MCF 10A (cell line): ENCODE measurements around the gene GPR39. TPM values are rescaled to one million over a fixed set of nuclear protein-coding genes. Genes with fewer than 3 reads are reported as not detected.

ENCODE experiments used
- BruUV-seq: library from RNA; stranded (reverse); fragments of 400-500 nt; replicated peaks from 2 replicates; lab custom pipeline; 2021; lab: Mats Ljungman, UMichigan
- CTCF ChIA-PET: fragments of 300-600 bp; sonication (Branson Sonifier 250); formaldehyde crosslinking; extraction: SDS; loops from one replicate; lab custom pipeline; 2021; ENCODE audit warnings: antibody characterized with exemption, inconsistent platforms; lab: Yijun Ruan, JAX
- POLR2A ChIA-PET: fragments of 300-600, 350-650 bp; sonication (Branson Sonifier 250); formaldehyde crosslinking; extraction: SDS; loops from one replicate; lab custom pipeline; 2020; ENCODE audit warnings: antibody characterized with exemption, inconsistent platforms; lab: Yijun Ruan, JAX
- DNase-seq: peaks from one replicate; pipeline ENCODE4 v3.0.0-alpha.2; 2018; ENCODE audit not compliant: unreplicated experiment
- H3K27ac Mint-ChIP-seq: one replicate; pipeline ENCODE4 v1.8.0; 2022; ENCODE audit warnings: mild to moderate bottlenecking, low read depth, mixed read lengths; ENCODE audit not compliant: unreplicated experiment
- H3K27me3 Mint-ChIP-seq: one replicate; pipeline ENCODE4 v1.8.0; 2022; ENCODE audit warnings: mixed read lengths; ENCODE audit not compliant: insufficient read depth, unreplicated experiment
- H3K36me3 Mint-ChIP-seq: one replicate; pipeline ENCODE4 v1.8.0; 2022; ENCODE audit warnings: mild to moderate bottlenecking, moderate library complexity, mixed read lengths; ENCODE audit not compliant: insufficient read depth, unreplicated experiment
- H3K4me1 Mint-ChIP-seq: one replicate; pipeline ENCODE4 v1.8.0; 2022; ENCODE audit warnings: mixed read lengths; ENCODE audit not compliant: insufficient read depth, unreplicated experiment
- H3K4me3 Mint-ChIP-seq: one replicate; pipeline ENCODE4 v1.8.0; 2022; ENCODE audit warnings: mild to moderate bottlenecking, moderate library complexity, mixed read lengths; ENCODE audit not compliant: unreplicated experiment
- H3K9me3 Mint-ChIP-seq: one replicate; pipeline ENCODE4 v1.8.0; 2022; ENCODE audit warnings: mixed read lengths; ENCODE audit not compliant: unreplicated experiment
- CTCF ChIP-seq: fragments of 200-600 bp; IDR thresholded peaks from one replicate; pipeline ENCODE4 v1.8.0; 2022; ENCODE audit warnings: antibody characterized with exemption, mild to moderate bottlenecking; ENCODE audit not compliant: unreplicated experiment
- intact Hi-C: fragments of 100-400 bp; cut with micrococcal nuclease; formaldehyde crosslinking; loops from 2 replicates; pipeline ENCODE4 v1.14.1; 2022
- total RNA-seq: library from RNA; stranded (reverse); gene quantifications from 2 replicates; pipeline ENCODE4 v1.2.3, GENCODE V29; 2022

GPR39 gene
- total RNA-seq, 1 experiment from 2014 or later, result 7.2 TPM

- no peaks in the 10 kb centered on the region for H3K9me3 Mint-ChIP-seq
- peaks cover under 1% of the 10 kb centered on the region for H3K36me3 Mint-ChIP-seq
- ChIA-PET POLR2A (no interaction called here), CTCF (interaction anchor here (1.4 kb wide), 1 partner anchor 19 kb away, joined by 4 read pairs; no protein-coding TSS in a partner anchor)
- no peak for TF ChIP-seq CTCF
- H3K4me1 Mint-ChIP-seq, result no peaks in the 10 kb centered on the region
- intact Hi-C loops, result no loop called here
- no TSS peak for BruUV-seq
- H3K27ac Mint-ChIP-seq, result no peak overlapping the region
- no peaks in the 10 kb centered on the region for H3K27me3 Mint-ChIP-seq
- DNase-seq, result no peak
- no peak overlapping the region for H3K4me3 Mint-ChIP-seq
These were observed 149.8 kb downstream of the GPR39 start for GRCh38 chr2:132566379-132566778.

- no peak for TF ChIP-seq CTCF
- intact Hi-C loops, result no loop called here
- no peaks in the 10 kb centered on the region for H3K9me3 Mint-ChIP-seq
- CTCF ChIA-PET, result interaction anchor here (0.6 to 1.4 kb wide), 2 partner anchors 18 to 20 kb away, joined by 3 to 4 read pairs; no protein-coding TSS in a partner anchor
- no peak overlapping the region for H3K4me3 Mint-ChIP-seq
- H3K4me1 Mint-ChIP-seq, result no peaks in the 10 kb centered on the region
- POLR2A ChIA-PET, result no interaction called here
- BruUV-seq, result no TSS peak
- no peaks in the 10 kb centered on the region for H3K27me3 Mint-ChIP-seq
- no peak overlapping the region for H3K27ac Mint-ChIP-seq
- DNase-seq, result no peak
- no peaks in the 10 kb centered on the region for H3K36me3 Mint-ChIP-seq
These were observed 151.1 kb downstream of the GPR39 start for GRCh38 chr2:132567682-132568081.

- H3K36me3 Mint-ChIP-seq, result no peaks in the 10 kb centered on the region
- ChIA-PET POLR2A (interaction anchor here (0.6 kb wide), 1 partner anchor 168 kb away, joined by 3 read pairs; no protein-coding TSS in a partner anchor), CTCF (interaction anchor here (0.6 kb wide), 1 partner anchor 74 kb away, joined by 3 read pairs; no protein-coding TSS in a partner anchor)
- no peak overlapping the region for H3K27ac Mint-ChIP-seq
- no peak for TF ChIP-seq CTCF
- intact Hi-C loops, result no loop called here
- H3K4me3 Mint-ChIP-seq, result no peak overlapping the region
- no peak for DNase-seq
- no peaks in the 10 kb centered on the region for H3K9me3 Mint-ChIP-seq
- BruUV-seq, result no TSS peak
- no peaks in the 10 kb centered on the region for H3K27me3 Mint-ChIP-seq
- no peaks in the 10 kb centered on the region for H3K4me1 Mint-ChIP-seq
These were observed 152.1 kb downstream of the GPR39 start for GRCh38 chr2:132568656-132569055.

- Mint-ChIP-seq H3K36me3 (no peaks in the 10 kb centered on the region), H3K4me1 (no peaks in the 10 kb centered on the region), H3K27me3 (no peaks in the 10 kb centered on the region), H3K27ac (no peak overlapping the region), H3K9me3 (no peaks in the 10 kb centered on the region), H3K4me3 (no peak overlapping the region)
- BruUV-seq, result no TSS peak
- no peak for TF ChIP-seq CTCF
- no peak for DNase-seq
- ChIA-PET CTCF (interaction anchor here (0.7 kb wide), 1 partner anchor 1325 kb away, joined by 3 read pairs; no protein-coding TSS in a partner anchor), POLR2A (interaction anchor here (1.0 kb wide), 1 partner anchor 14 kb away, joined by 3 read pairs; no protein-coding TSS in a partner anchor)
- intact Hi-C loops, result no loop called here
These were observed 156.9 kb downstream of the GPR39 start for GRCh38 chr2:132573444-132574007.
